ENCODE results near the gene RGS21.

GRCh38 chr1:192284927-192285326 is 31.9 kb upstream of the RGS21 start:
- TF ChIP-seq, protein P1, sequence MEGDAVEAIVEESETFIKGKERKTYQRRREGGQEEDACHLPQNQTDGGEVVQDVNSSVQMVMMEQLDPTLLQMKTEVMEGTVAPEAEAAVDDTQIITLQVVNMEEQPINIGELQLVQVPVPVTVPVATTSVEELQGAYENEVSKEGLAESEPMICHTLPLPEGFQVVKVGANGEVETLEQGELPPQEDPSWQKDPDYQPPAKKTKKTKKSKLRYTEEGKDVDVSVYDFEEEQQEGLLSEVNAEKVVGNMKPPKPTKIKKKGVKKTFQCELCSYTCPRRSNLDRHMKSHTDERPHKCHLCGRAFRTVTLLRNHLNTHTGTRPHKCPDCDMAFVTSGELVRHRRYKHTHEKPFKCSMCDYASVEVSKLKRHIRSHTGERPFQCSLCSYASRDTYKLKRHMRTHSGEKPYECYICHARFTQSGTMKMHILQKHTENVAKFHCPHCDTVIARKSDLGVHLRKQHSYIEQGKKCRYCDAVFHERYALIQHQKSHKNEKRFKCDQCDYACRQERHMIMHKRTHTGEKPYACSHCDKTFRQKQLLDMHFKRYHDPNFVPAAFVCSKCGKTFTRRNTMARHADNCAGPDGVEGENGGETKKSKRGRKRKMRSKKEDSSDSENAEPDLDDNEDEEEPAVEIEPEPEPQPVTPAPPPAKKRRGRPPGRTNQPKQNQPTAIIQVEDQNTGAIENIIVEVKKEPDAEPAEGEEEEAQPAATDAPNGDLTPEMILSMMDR (IDR thresholded peaks at IDR 0.05; ENCODE audit: poor library complexity), result no peak
- TF ChIP-seq EZH2 (IDR thresholded peaks at IDR 0.05; ENCODE audit: borderline replicate concordance), result no peak

Measured in hepatocyte (in vitro differentiated cells).